Upper lobe of left lung (tissue), 4 donors: Measurements from ENCODE around the gene UTF1.

Experiments used
- CTCF ChIP-seq, 6 experiments: fragments of 450-650 bp in 4 of 6; fragments of 200-600 bp in 2 of 6; sonication (generic) in 2 of 6; IDR thresholded peaks; one replicate each; pipeline ENCODE4 v1.5.1; 2016 to 2019; ENCODE audit warnings: antibody characterized with exemption in 6 of 6
- EP300 ChIP-seq, 4 donors: sonication (generic); formaldehyde crosslinking; IDR thresholded peaks; one replicate each; pipeline ENCODE4 v1.5.1; 2017; ENCODE audit warnings: antibody characterized with exemption in 4 of 4, control low read depth in 2 of 4
- POLR2AphosphoS5 ChIP-seq, 2 donors: sonication (generic); formaldehyde crosslinking; IDR thresholded peaks; one replicate each; pipeline ENCODE4 v1.5.1; 2017; ENCODE audit warnings: antibody characterized with exemption in 2 of 2

- TF ChIP-seq CTCF (IDR thresholded peaks at IDR 0.05) (no peak), EP300 (IDR thresholded peaks at IDR 0.05) (no peak), POLR2AphosphoS5 (IDR thresholded peaks at IDR 0.05) (no peak)
Measured at GRCh38 chr10:133217800-133218589, 12.0 kb upstream of the UTF1 start.
